Endothelial cell of umbilical vein (primary cell): ENCODE results near the gene AGPAT1. TPM values are rescaled to one million over a fixed set of nuclear protein-coding genes. Genes with fewer than 3 reads are reported as not detected.

Source experiments
- BruUV-seq: library from RNA; stranded (reverse); fragments of 400-500 nt; replicated peaks from 2 replicates; lab custom pipeline; 2021; lab: Mats Ljungman, UMichigan
- CTCF ChIA-PET: fragments of 300-600, 350-600 bp; sonication (Branson Sonifier 250); formaldehyde crosslinking; loops from one replicate; lab custom pipeline; 2021; ENCODE audit warnings: antibody characterized with exemption, inconsistent platforms; lab: Charles Lee
- POLR2A ChIA-PET: fragments of 300-600, 350-600 bp; sonication (Branson Sonifier 250); formaldehyde crosslinking; loops from one replicate; lab custom pipeline; 2021; ENCODE audit warnings: antibody characterized with exemption, inconsistent platforms; lab: Charles Lee
- DNase-seq: peaks from one replicate; pipeline ENCODE4 v3.0.0-alpha.2; 2011; ENCODE audit warnings: low read depth, low spot score
- FAIRE-seq: peaks from 2 replicates; lab custom pipeline; 2011; peaks lifted over from hg19 to GRCh38; lab: Jason Lieb, UNC
- H2AFZ ChIP-seq: 2 replicates; pipeline ENCODE4 v1.6.0; 2012; ENCODE audit warnings: low read depth, low read length, control low read depth, inconsistent platforms
- H3K27ac ChIP-seq: 2 replicates; pipeline ENCODE4 v1.5.1; 2011; ENCODE audit warnings: low read depth, mild to moderate bottlenecking, control low read depth, low read length, moderate library complexity; ENCODE audit not compliant: insufficient read depth
- H3K27me3 ChIP-seq, 2 experiments: 2 replicates each; pipeline versions ENCODE4 v1.6.0 to v1.6.1; 2011; ENCODE audit warnings: low read length in 2 of 2, mixed read lengths in 1 of 2; ENCODE audit not compliant: control insufficient read depth in 2 of 2, insufficient read depth in 2 of 2
- H3K36me3 ChIP-seq, 2 experiments: 2 replicates in 1 of 2; 3 replicates in 1 of 2; pipeline ENCODE4 v1.5.1; 2011; ENCODE audit warnings: low read length in 2 of 2, mild to moderate bottlenecking in 1 of 2, moderate library complexity in 1 of 2; ENCODE audit not compliant: control insufficient read depth in 2 of 2, insufficient read depth in 2 of 2; ENCODE audit errors: extremely low read depth in 1 of 2
- H3K4me1 ChIP-seq: 3 replicates; pipeline ENCODE4 v1.5.1; 2011; ENCODE audit warnings: mild to moderate bottlenecking, low read length; ENCODE audit not compliant: control insufficient read depth, insufficient read depth; ENCODE audit errors: extremely low read depth
- H3K4me2 ChIP-seq: 2 replicates; pipeline ENCODE4 v1.6.1; 2011; ENCODE audit warnings: low read length, control low read depth, mixed read lengths; ENCODE audit not compliant: insufficient read depth
- H3K4me3 ChIP-seq, 3 experiments: fragments of 200-600 bp in 1 of 3; sonication (generic), shearing (Covaris generic) in 1 of 3; replicated peaks in 1 of 3; 2 replicates each; pipeline ENCODE4 v1.5.1; 2011 to 2016; ENCODE audit warnings: control low read depth in 3 of 3, low read length in 3 of 3, mild to moderate bottlenecking in 2 of 3, inconsistent platforms in 1 of 3, low read depth in 1 of 3, moderate library complexity in 1 of 3; ENCODE audit not compliant: insufficient read depth in 1 of 3
- H3K79me2 ChIP-seq: 2 replicates; pipeline ENCODE4 v1.6.0; 2012; ENCODE audit warnings: low read length, inconsistent platforms; ENCODE audit not compliant: control insufficient read depth, insufficient read depth
- H3K9ac ChIP-seq: replicated peaks from 2 replicates; pipeline ENCODE3; 2011; ENCODE audit warnings: low read length, control low read depth; ENCODE audit not compliant: insufficient read depth; ENCODE audit errors: extremely low read depth
- H3K9me1 ChIP-seq: replicated peaks from 3 replicates; pipeline ENCODE4 v1.6.0; 2011; ENCODE audit warnings: mild to moderate bottlenecking, low read length; ENCODE audit not compliant: control insufficient read depth, insufficient read depth; ENCODE audit errors: extremely low read depth
- H3K9me3 ChIP-seq: replicated peaks from 2 replicates; pipeline ENCODE4 v1.5.1; 2012; ENCODE audit warnings: low read length, inconsistent platforms; ENCODE audit not compliant: control insufficient read depth, insufficient read depth
- H4K20me1 ChIP-seq: replicated peaks from 2 replicates; pipeline ENCODE3; 2011; ENCODE audit warnings: mild to moderate bottlenecking, low read length; ENCODE audit not compliant: control insufficient read depth, insufficient read depth; ENCODE audit errors: extremely low read depth
- CTCF ChIP-seq, 2 donors: IDR thresholded peaks; 1 replicate in 1 of 2; 2 replicates in 1 of 2; pipeline ENCODE4 v1.5.1; 2011; ENCODE audit warnings: low read length in 2 of 2, mild to moderate bottlenecking in 2 of 2, moderate library complexity in 2 of 2, control low read depth in 1 of 2, inconsistent platforms in 1 of 2, low read depth in 1 of 2; ENCODE audit not compliant: insufficient read depth in 1 of 2; ENCODE audit errors: extremely low read depth in 1 of 2
- EZH2 ChIP-seq: IDR thresholded peaks from 2 replicates; pipeline ENCODE4 v1.6.1; 2012; ENCODE audit warnings: borderline replicate concordance, low read depth, mild to moderate bottlenecking, moderate library complexity, low read length, inconsistent platforms; ENCODE audit not compliant: severe bottlenecking
- FOS ChIP-seq: IDR thresholded peaks from 2 replicates; pipeline ENCODE4 v1.6.1; 2011; ENCODE audit warnings: mild to moderate bottlenecking, low read length, moderate library complexity, borderline replicate concordance; ENCODE audit not compliant: insufficient read depth
- GATA2 ChIP-seq: IDR thresholded peaks from 2 replicates; pipeline ENCODE4 v1.7.0; 2011; ENCODE audit warnings: low read depth, mild to moderate bottlenecking, moderate library complexity, mixed read lengths, low read length; ENCODE audit not compliant: insufficient read length, insufficient read depth
- JUN ChIP-seq: IDR thresholded peaks from 2 replicates; pipeline ENCODE4 v1.6.1; 2011; ENCODE audit warnings: borderline replicate concordance, low read depth; ENCODE audit not compliant: insufficient read length, insufficient read depth
- MAX ChIP-seq: IDR thresholded peaks from 2 replicates; pipeline ENCODE4 v1.6.1; 2011; ENCODE audit not compliant: insufficient read depth, insufficient read length
- MYC ChIP-seq: IDR thresholded peaks from one replicate; pipeline ENCODE4 v1.6.1; 2011; ENCODE audit warnings: mild to moderate bottlenecking, low read depth, low read length
- POLR2A ChIP-seq: IDR thresholded peaks from 2 replicates; pipeline ENCODE4 v1.6.1; 2012; ENCODE audit warnings: low read depth, mild to moderate bottlenecking, control low read depth, low read length
- POLR2AphosphoS5 ChIP-seq: IDR thresholded peaks from 2 replicates; pipeline ENCODE4 v1.6.1; 2012; ENCODE audit warnings: low read depth, mild to moderate bottlenecking, control low read depth, low read length, moderate library complexity; ENCODE audit not compliant: insufficient read depth
- dilution Hi-C: fragments of 300-500 bp; cut with MboI; formaldehyde crosslinking; loops from one replicate; pipeline ENCODE4 v1.15.0; 2019; ENCODE audit warnings: low sequenced_read_pairs; ENCODE audit not compliant: extremely low pct_ligation_motif_present
- intact Hi-C: fragments of 100-400 bp; cut with micrococcal nuclease; formaldehyde crosslinking; loops from one replicate; pipeline ENCODE4 v1.10.0; 2022
- polyA plus RNA-seq, 4 experiments: library from polyadenylated mRNA; depleted of rRNA in 3 of 4; stranded (reverse) in 3 of 4; unstranded in 1 of 4; fragments of >200 nt; gene quantifications; 2 replicates each; pipeline versions ENCODE4 v1.2.1 to v1.2.3, GENCODE V29; 2011 to 2012; ENCODE audit warnings: missing spikeins in 1 of 4
- total RNA-seq: library from RNA; stranded (reverse); gene quantifications from 2 replicates; pipeline ENCODE4 v1.2.3, GENCODE V29; 2021

The AGPAT1 gene
- total and polyA plus RNA-seq, 2 donors (not counting 3 experiments of a cell fraction or from before 2014, with no cell fraction given), result 38.4 to 132 TPM

DNA sequence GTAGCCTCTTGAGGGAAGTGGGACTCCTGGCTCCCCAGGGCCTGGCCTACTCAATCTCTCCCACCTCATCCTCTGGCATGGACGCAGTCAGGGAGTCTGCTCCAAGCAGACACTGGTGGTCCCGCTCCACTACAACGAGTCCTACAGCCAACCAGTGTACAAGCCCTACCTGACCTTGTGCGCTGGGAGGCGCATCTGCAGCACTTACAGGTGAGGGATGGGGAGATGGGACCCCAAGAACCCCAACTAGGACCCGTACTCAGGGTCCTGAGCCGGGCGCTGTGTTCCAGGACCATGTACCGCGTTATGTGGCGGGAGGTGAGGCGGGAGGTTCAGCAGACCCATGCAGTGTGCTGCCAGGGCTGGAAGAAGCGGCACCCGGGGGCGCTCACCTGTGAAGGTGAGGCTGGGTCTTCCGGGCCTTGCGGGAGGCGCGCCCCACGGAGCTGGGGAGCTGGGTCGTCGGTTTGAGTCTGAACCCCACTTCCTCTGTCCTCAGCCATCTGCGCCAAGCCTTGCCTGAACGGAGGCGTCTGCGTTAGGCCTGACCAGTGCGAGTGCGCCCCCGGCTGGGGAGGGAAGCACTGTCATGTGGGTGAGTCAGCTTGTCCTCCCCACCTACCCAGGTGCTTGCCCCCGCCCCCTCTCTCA is 9.3 kb downstream of the AGPAT1 start:
- Histone ChIP-seq H3K79me2 (no peaks in the 10 kb centered on the region), H3K9me3 (no peaks in the 10 kb centered on the region), H4K20me1 (no peaks in the 10 kb centered on the region), H3K36me3 (peaks cover 7 to 21% of the 10 kb centered on the region in 2 experiments), H3K27me3 (no peaks in the 10 kb centered on the region), H3K9ac (no peak overlapping the region), H3K27ac (no peak overlapping the region), H3K4me2 (no peak overlapping the region), H3K9me1 (no peaks in the 10 kb centered on the region), H3K4me1 (no peaks in the 10 kb centered on the region), H3K4me3 (no peak overlapping the region), H2AFZ (no peak overlapping the region)
- DNase-seq, result no peak
- dilution Hi-C loops (no loop called here), intact Hi-C loops (no loop called here)
- BruUV-seq, result no TSS peak
- TF ChIP-seq POLR2AphosphoS5 (no peak), GATA2 (no peak), MAX (no peak), MYC (no peak), EZH2 (no peak), POLR2A (no peak), CTCF (IDR thresholded peaks at IDR 0.05; ENCODE audit: extremely low read depth in 1 of 2, insufficient read depth in 1 of 2, low read depth in 1 of 2, low read length in 2 of 2) (no peak), JUN (no peak), FOS (no peak)
- ChIA-PET POLR2A (no interaction called here), CTCF (no interaction called here)
- no peak for FAIRE-seq
